Transverse colon (tissue), 4 donors: ENCODE measurements around the gene GRIA3. TPM values are rescaled to one million over a fixed set of nuclear protein-coding genes. Genes with fewer than 3 reads are reported as not detected.

Source experiments
- DNase-seq: peaks from one replicate; pipeline ENCODE4 v3.0.0-alpha.2; 2019
- H3K27ac ChIP-seq, 4 donors: fragments of 200-600 bp; sonication (generic); 2 replicates each; pipeline ENCODE4 v1.5.1; 2016 to 2018; ENCODE audit warnings: inconsistent platforms in 4 of 4
- H3K27me3 ChIP-seq: fragments of 200-600 bp; sonication (generic); 2 replicates; pipeline ENCODE4 v1.5.1; 2017; ENCODE audit warnings: inconsistent platforms
- H3K36me3 ChIP-seq, 4 donors: fragments of 200-600 bp; sonication (generic); 2 replicates each; pipeline ENCODE4 v1.5.1; 2017 to 2019; ENCODE audit warnings: inconsistent platforms in 4 of 4
- H3K4me1 ChIP-seq, 4 donors: fragments of 200-600 bp; sonication (generic); 2 replicates each; pipeline ENCODE4 v1.5.1; 2017 to 2020; ENCODE audit warnings: inconsistent platforms in 4 of 4
- H3K4me3 ChIP-seq, 4 donors: fragments of 200-600 bp; sonication (generic); 1 replicate in 1 of 4; 2 replicates in 3 of 4; pipeline versions ENCODE4 v1.5.1 to v1.6.1; 2017 to 2019; ENCODE audit warnings: inconsistent platforms in 4 of 4
- H3K9me3 ChIP-seq, 2 donors: fragments of 200-600 bp; sonication (generic); 2 replicates each; pipeline ENCODE4 v1.5.1; 2017 to 2019; ENCODE audit warnings: inconsistent platforms in 2 of 2
- EP300 ChIP-seq: sonication (generic); formaldehyde crosslinking; IDR thresholded peaks from one replicate; pipeline ENCODE4 v1.6.1; 2017; ENCODE audit warnings: antibody characterized with exemption, low read depth
- POLR2A ChIP-seq: fragments of 450-650 bp; IDR thresholded peaks from one replicate; pipeline ENCODE4 v1.6.1; 2016; ENCODE audit warnings: antibody characterized with exemption, mild to moderate bottlenecking, moderate library complexity
- POLR2AphosphoS5 ChIP-seq, 3 donors: sonication (generic); formaldehyde crosslinking; IDR thresholded peaks; one replicate each; pipeline ENCODE4 v1.6.1; 2016; ENCODE audit warnings: antibody characterized with exemption in 3 of 3
- WGBS, 2 donors: methylation state at CpG; one replicate each; pipeline ENCODE4 v1.1.5; 2018; ENCODE audit warnings: low coverage in 1 of 2; 5-methylcytosine and 5-hydroxymethylcytosine counted together
- in situ Hi-C, 4 donors: fragments of 200-750 bp; cut with MboI; loops; one replicate each; pipeline versions ENCODE4 v1.15.0 to v1.15.1; 2017; ENCODE audit warnings: low sequenced_read_pairs in 3 of 4, low pct_ligation_motif_present in 1 of 4, low pct_unique_long_range_greater_than_20kb in 1 of 4
- intact Hi-C: fragments of 100-400 bp; cut with DNase I; formaldehyde crosslinking; loops from one replicate; pipeline ENCODE4 v1.15.1; 2023; ENCODE audit warnings: low total_unique reads
- total RNA-seq, 4 donors: library from RNA; depleted of rRNA; stranded (reverse); fragments of >200 nt; gene quantifications; one replicate each; pipeline ENCODE4 v1.1.0, GENCODE V29; 2016
- TF ChIP-seq, protein P1 (sequence below), 5 experiments: fragments of 200-600 bp in 3 of 5; fragments of 450-650 bp in 2 of 5; sonication (generic) in 3 of 5; IDR thresholded peaks; 1 replicate in 2 of 5; 2 replicates in 3 of 5; pipeline ENCODE4 v1.5.1; 2016 to 2017; ENCODE audit warnings: antibody characterized with exemption in 5 of 5, inconsistent platforms in 3 of 5, mild to moderate bottlenecking in 2 of 5, moderate library complexity in 1 of 5

The GRIA3 gene
- total RNA-seq, 4 donors from 2014 or later, result 0.40 to 1.1 (median 0.68) TPM; not detected in 1

DNA sequence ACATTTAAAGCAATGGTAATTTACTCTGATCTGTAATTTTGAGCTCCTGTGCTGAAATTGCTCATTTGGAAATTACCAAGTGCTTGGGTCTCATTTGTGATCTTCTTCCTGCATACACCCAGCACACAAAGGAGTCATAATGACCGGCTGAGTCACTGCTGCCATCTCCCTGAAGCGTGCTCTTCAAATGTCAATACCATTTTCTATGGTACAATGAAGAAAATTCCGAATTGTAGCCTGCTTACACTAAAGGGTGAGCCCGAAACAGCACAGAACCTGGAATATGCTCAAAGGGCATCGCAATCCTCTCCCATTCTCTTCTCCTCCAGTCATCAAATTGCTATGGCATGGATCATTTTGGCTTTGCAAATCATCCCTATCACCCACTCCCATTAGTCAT lies 140.5 kb downstream of the GRIA3 start:
- no peaks in the 10 kb centered on the region for H3K27me3 ChIP-seq
- H3K4me1 ChIP-seq, result no peaks in the 10 kb centered on the region
- H3K4me3 ChIP-seq, result no peak overlapping the region
- H3K9me3 ChIP-seq, result no peaks in the 10 kb centered on the region
- 60 to 80% methylated on average over 1 to 5 of the region's 5 CpGs for WGBS, 2 donors
- no peak for TF ChIP-seq EP300
- no peak overlapping the region for H3K27ac ChIP-seq
- intact Hi-C loops (no loop called here), in situ Hi-C loops (no loop called here)
- DNase-seq, result no peak
- no peaks in the 10 kb centered on the region for H3K36me3 ChIP-seq

DNA sequence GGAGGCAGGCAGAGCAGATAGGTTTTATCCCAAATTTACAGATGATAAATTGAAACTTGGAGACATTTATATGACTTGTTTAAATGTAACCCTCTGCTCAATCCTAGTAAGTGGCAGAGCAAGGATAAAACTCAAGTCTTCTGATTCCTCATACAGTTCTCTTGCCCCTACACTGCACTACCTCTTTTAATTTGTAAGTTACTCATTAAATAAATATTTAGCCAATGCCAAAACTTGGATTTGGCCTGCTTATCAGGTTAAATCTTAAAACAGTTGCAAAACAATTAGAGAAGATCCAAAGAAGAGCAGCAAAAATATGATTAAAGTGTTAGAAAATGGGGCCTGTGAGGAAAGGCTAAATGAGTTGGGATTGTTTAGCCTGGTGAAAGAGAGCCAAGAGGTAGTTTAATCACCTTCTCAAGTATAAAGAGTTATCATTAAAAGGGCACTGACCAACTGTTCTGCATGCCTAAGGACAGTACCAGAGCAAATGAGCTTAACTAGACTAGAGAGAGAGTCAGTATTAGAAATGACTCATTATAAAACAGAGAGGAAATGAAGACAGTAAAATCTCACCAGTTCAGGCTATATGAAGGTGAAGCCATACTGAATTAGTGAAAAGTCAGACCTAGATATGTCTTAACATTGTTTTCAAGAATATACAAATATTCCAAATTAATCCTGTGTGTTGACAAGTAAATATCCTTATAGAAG lies 146.3 kb downstream of the GRIA3 start:
- H3K27me3 ChIP-seq, result no peaks in the 10 kb centered on the region
- no peak for DNase-seq
- intact Hi-C loops (no loop called here), in situ Hi-C loops (no loop called here)
- no peak overlapping the region for H3K27ac ChIP-seq
- no peaks in the 10 kb centered on the region for H3K9me3 ChIP-seq
- no peaks in the 10 kb centered on the region for H3K36me3 ChIP-seq
- H3K4me1 ChIP-seq, result no peaks in the 10 kb centered on the region
- TF ChIP-seq POLR2A, result no peak
- TF ChIP-seq POLR2AphosphoS5 (IDR thresholded peaks at IDR 0.05), result no peak
- TF ChIP-seq, protein P1, sequence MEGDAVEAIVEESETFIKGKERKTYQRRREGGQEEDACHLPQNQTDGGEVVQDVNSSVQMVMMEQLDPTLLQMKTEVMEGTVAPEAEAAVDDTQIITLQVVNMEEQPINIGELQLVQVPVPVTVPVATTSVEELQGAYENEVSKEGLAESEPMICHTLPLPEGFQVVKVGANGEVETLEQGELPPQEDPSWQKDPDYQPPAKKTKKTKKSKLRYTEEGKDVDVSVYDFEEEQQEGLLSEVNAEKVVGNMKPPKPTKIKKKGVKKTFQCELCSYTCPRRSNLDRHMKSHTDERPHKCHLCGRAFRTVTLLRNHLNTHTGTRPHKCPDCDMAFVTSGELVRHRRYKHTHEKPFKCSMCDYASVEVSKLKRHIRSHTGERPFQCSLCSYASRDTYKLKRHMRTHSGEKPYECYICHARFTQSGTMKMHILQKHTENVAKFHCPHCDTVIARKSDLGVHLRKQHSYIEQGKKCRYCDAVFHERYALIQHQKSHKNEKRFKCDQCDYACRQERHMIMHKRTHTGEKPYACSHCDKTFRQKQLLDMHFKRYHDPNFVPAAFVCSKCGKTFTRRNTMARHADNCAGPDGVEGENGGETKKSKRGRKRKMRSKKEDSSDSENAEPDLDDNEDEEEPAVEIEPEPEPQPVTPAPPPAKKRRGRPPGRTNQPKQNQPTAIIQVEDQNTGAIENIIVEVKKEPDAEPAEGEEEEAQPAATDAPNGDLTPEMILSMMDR (IDR thresholded peaks at IDR 0.05), result no peak
- no peak for TF ChIP-seq EP300
- no peak overlapping the region for H3K4me3 ChIP-seq

DNA sequence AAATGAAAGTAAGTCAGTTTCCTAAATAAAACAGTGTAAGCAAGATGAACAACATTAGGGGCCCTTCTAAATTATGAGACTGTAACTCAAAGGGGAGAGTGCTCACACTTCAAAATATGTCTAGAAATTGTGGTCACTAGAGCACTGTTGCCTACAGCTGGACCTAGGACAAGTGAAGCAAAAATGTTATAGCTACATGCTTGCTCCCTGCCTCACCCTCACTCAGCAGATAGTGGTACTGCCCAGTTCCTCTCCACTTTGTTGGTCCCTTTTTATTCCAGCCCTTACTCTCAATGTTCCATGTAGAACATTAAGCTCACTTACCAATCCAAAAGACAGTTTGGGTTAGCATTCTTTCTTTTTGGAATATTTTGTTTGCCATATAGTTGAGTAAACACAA lies 147.3 kb downstream of the GRIA3 start:
- Histone ChIP-seq H3K27ac (no peak overlapping the region), H3K36me3 (no peaks in the 10 kb centered on the region), H3K27me3 (no peaks in the 10 kb centered on the region), H3K4me1 (no peaks in the 10 kb centered on the region), H3K9me3 (no peaks in the 10 kb centered on the region), H3K4me3 (no peak overlapping the region)
- in situ Hi-C loops, result no loop called here
- TF ChIP-seq POLR2A, result no peak
- TF ChIP-seq, protein P1 (IDR thresholded peaks at IDR 0.05), result no peak
- TF ChIP-seq EP300, result no peak
- no peak for TF ChIP-seq POLR2AphosphoS5 (IDR thresholded peaks at IDR 0.05)
- intact Hi-C loops, result no loop called here
- no peak for DNase-seq

DNA sequence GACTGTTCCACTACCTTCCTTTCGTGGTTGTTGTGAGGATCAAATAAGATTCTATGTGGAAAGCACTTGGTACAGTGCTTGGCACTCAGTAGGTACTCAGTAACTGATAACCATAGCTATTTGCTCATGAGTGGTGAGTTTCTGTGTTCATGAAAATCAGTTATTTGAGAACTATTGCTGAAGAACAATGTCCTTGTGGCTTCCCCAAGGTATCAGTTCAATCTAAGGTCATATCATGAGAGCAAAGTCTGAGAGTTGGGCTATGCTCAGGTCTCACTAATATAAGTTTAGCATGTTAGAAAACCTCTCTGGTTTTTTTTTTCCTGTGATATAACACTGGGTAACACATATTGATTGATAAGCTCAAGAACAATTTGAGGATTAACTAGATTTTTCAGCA lies 147.8 kb downstream of the GRIA3 start:
- WGBS, 2 donors, result 42% methylated on average over 1 of the region's 1 CpG; no CpG with 5 or more reads in 1 of the 2 donors
- DNase-seq, result no peak
- Histone ChIP-seq H3K27me3 (no peaks in the 10 kb centered on the region), H3K4me1 (no peaks in the 10 kb centered on the region), H3K36me3 (no peaks in the 10 kb centered on the region), H3K27ac (no peak overlapping the region), H3K4me3 (no peak overlapping the region), H3K9me3 (no peaks in the 10 kb centered on the region)
- in situ Hi-C loops (no loop called here), intact Hi-C loops (no loop called here)
- no peak for TF ChIP-seq POLR2AphosphoS5 (IDR thresholded peaks at IDR 0.05)

DNA sequence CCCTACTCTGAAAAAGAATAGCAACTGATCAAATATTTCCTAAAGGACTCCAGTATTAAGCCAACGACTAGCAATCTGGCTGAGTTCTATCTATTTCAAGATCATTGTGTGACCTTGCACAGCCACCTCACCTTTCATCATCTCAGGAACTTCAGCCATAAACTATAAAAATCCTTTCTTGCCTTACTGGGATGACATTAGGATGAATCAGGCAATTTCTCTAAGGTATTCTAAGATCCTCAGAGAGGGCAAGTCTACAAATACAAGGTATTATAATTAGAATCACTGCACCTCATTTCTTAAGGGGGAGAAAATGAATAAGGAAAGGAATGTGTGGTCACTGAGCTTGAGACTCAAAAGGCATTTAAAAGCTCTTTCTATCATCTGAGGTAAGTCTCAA lies 152.6 kb downstream of the GRIA3 start:
- H3K36me3 ChIP-seq, result no peaks in the 10 kb centered on the region
- no peak for DNase-seq
- H3K27me3 ChIP-seq, result no peaks in the 10 kb centered on the region
- H3K9me3 ChIP-seq, result no peaks in the 10 kb centered on the region
- no peak for TF ChIP-seq EP300
- TF ChIP-seq, protein P1 (IDR thresholded peaks at IDR 0.05), result no peak
- TF ChIP-seq POLR2AphosphoS5 (IDR thresholded peaks at IDR 0.05), result no peak
- no peak for TF ChIP-seq POLR2A
- intact Hi-C loops (no loop called here), in situ Hi-C loops (no loop called here)
- 55 to 83% methylated on average over 1 of the region's 1 CpG for WGBS, 2 donors
- no peak overlapping the region for H3K27ac ChIP-seq
- H3K4me1 ChIP-seq, result no peaks in the 10 kb centered on the region
- no peak overlapping the region for H3K4me3 ChIP-seq
